Activated B cell treated with CpG ODN at 0.5 μM for 24 hours (primary cell): Measurements from ENCODE around the gene WNT11. TPM values are rescaled to one million over a fixed set of nuclear protein-coding genes. Genes with fewer than 3 reads are reported as not detected.

Experiments
- ATAC-seq: fragments of 200-7000 bp; cut with Tn5 transposase; one replicate; pipeline ENCODE4 v1.10.0; 2021; ENCODE audit warnings: low read depth, mild to moderate bottlenecking, moderate library complexity
- CTCF ChIA-PET: fragments of 350-600 bp; sonication (Branson Sonifier 250); formaldehyde crosslinking; loops from one replicate; lab custom pipeline; 2021; ENCODE audit warnings: antibody characterized with exemption; lab: Charles Lee
- POLR2A ChIA-PET: fragments of 350-600 bp; sonication (Branson Sonifier 250); formaldehyde crosslinking; loops from one replicate; lab custom pipeline; 2021; ENCODE audit warnings: antibody characterized with exemption; lab: Charles Lee
- DNase-seq: peaks from one replicate; pipeline ENCODE4 v3.0.0; 2022
- H3K27ac Mint-ChIP-seq: one replicate; pipeline ENCODE4 v1.8.0; 2020; ENCODE audit warnings: mixed read lengths
- H3K27me3 Mint-ChIP-seq: one replicate; pipeline ENCODE4 v1.8.0; 2021; ENCODE audit warnings: mixed read lengths
- H3K36me3 Mint-ChIP-seq: one replicate; pipeline ENCODE4 v1.8.0; 2021; ENCODE audit warnings: low read depth, mixed read lengths
- H3K4me1 Mint-ChIP-seq: one replicate; pipeline ENCODE4 v1.8.0; 2021; ENCODE audit warnings: mixed read lengths
- H3K4me3 Mint-ChIP-seq: one replicate; pipeline ENCODE4 v1.8.0; 2020; ENCODE audit warnings: mild to moderate bottlenecking, mixed read lengths
- H3K9me3 Mint-ChIP-seq: one replicate; pipeline ENCODE4 v1.8.0; 2020; ENCODE audit warnings: mixed read lengths
- intact Hi-C: fragments of 100-400 bp; cut with micrococcal nuclease; formaldehyde crosslinking; loops from one replicate; pipeline ENCODE4 v1.15.1; 2024
- total RNA-seq: library from RNA; stranded (reverse); gene quantifications from 2 replicates; pipeline ENCODE4 v1.2.3, GENCODE V29; 2022
- TF ChIP-seq, protein P1 (sequence below): fragments of 200-600 bp; IDR thresholded peaks from one replicate; pipeline ENCODE4 v1.8.0; 2022; ENCODE audit warnings: antibody characterized with exemption, mild to moderate bottlenecking

The WNT11 gene
- total RNA-seq, 1 donor from 2014 or later: 0.16 TPM

DNA sequence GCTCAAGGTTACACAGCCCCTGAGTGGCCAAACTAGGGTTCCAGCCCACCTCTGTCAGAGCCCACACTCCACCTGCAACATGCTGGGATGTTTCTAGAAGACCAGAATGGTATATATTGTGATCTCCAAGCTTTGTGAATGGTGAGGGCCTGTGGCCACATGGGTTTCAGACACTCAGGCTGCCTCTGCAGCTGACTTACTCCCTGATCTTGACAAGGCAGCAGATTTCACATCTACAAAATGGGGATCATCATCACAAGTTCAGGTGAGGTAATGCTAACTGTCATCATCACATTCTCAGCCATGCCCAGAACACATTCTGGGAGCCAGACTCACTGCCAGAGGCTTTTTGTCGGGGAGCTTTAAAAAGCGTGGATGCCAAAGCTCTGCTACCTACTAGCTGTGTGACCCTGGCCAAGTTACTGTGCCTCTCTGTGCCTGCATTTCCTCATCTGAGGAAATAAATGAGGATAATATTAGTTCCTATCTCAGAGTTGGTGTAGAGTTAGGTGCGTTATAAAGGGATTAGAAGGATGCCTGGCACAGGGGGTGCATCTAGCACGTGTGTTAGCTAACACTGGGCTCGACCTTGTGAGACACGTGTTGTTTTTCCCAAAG lies 24.9 kb upstream of the WNT11 start:
- TF ChIP-seq, protein P1, sequence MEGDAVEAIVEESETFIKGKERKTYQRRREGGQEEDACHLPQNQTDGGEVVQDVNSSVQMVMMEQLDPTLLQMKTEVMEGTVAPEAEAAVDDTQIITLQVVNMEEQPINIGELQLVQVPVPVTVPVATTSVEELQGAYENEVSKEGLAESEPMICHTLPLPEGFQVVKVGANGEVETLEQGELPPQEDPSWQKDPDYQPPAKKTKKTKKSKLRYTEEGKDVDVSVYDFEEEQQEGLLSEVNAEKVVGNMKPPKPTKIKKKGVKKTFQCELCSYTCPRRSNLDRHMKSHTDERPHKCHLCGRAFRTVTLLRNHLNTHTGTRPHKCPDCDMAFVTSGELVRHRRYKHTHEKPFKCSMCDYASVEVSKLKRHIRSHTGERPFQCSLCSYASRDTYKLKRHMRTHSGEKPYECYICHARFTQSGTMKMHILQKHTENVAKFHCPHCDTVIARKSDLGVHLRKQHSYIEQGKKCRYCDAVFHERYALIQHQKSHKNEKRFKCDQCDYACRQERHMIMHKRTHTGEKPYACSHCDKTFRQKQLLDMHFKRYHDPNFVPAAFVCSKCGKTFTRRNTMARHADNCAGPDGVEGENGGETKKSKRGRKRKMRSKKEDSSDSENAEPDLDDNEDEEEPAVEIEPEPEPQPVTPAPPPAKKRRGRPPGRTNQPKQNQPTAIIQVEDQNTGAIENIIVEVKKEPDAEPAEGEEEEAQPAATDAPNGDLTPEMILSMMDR: no peak

GRCh38 chr11:76230392-76230791 lies 24.1 kb upstream of the WNT11 start:
- Mint-ChIP-seq H3K4me3 (no peak overlapping the region), H3K9me3 (no peaks in the 10 kb centered on the region), H3K36me3 (peaks cover 5% of the 10 kb centered on the region), H3K27me3 (peaks cover 3% of the 10 kb centered on the region), H3K27ac (no peak overlapping the region), H3K4me1 (peaks cover 20% of the 10 kb centered on the region)
- intact Hi-C loops: loop anchor here (10.0 kb wide), 1 partner anchor 336 kb away; no protein-coding TSS in a partner anchor
- TF ChIP-seq, protein P1: no peak
- ChIA-PET CTCF (interaction anchor here (2.2 kb wide), 1 partner anchor 21 kb away, joined by 8 read pairs; no protein-coding TSS in a partner anchor), POLR2A (no interaction called here)
- ATAC-seq (no peak), DNase-seq (no peak)

More for the DNA sequence above, 24.9 kb upstream of the WNT11 start:
- peaks cover 6% of the 10 kb centered on the region for H3K27me3 Mint-ChIP-seq
- ChIA-PET CTCF (interaction anchor here (2.2 kb wide), 1 partner anchor 22 kb away, joined by 8 read pairs; no protein-coding TSS in a partner anchor), POLR2A (no interaction called here)
- no peak for ATAC-seq
- no peak overlapping the region for H3K27ac Mint-ChIP-seq
- no peaks in the 10 kb centered on the region for H3K9me3 Mint-ChIP-seq
- H3K36me3 Mint-ChIP-seq: peaks cover 14% of the 10 kb centered on the region
- peaks cover 28% of the 10 kb centered on the region for H3K4me1 Mint-ChIP-seq
- no peak for DNase-seq
- intact Hi-C loops: loop anchor here (10.0 kb wide), 1 partner anchor 336 kb away; no protein-coding TSS in a partner anchor
- no peak overlapping the region for H3K4me3 Mint-ChIP-seq

DNA sequence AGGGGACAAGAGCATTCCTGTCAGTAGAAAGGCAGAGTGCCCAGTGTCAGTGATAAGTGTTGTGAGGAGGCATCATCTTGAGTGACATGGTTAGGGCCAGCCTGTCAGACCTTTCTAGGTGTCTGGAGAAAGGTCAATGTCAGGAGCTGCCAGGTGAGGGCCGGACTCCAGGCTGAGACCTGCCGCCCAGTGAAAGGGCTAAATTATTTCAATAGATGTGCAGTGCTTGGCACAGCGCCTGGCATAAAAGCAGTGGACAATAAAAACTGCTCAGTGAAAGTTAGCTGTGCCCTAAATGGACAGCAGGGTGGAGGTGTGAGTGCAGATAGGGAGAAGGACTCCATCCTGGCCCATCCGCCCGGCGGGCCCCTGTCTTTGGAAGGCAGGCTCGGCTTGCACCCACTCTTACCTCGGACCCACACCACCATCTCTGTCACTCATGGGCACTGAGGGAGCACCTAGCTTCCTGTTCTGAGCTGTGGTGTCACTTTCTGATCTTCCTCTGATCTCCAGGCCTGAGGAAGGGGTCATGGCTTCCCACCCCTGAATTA lies 23.5 kb upstream of the WNT11 start:
- POLR2A ChIA-PET: no interaction called here

GRCh38 chr11:76228875-76229149 lies 22.5 kb upstream of the WNT11 start:
- Mint-ChIP-seq H3K27me3 (no peaks in the 10 kb centered on the region), H3K36me3 (no peaks in the 10 kb centered on the region), H3K27ac (no peak overlapping the region), H3K4me3 (no peak overlapping the region), H3K9me3 (no peaks in the 10 kb centered on the region), H3K4me1 (peaks cover 8% of the 10 kb centered on the region)
- intact Hi-C loops: no loop called here
- TF ChIP-seq, protein P1: no peak
- CTCF ChIA-PET: no interaction called here
- POLR2A ChIA-PET: no interaction called here
- ATAC-seq (no peak), DNase-seq (no peak)

More for the DNA sequence above, 23.5 kb upstream of the WNT11 start:
- DNase-seq (no peak), ATAC-seq (no peak)
- CTCF ChIA-PET: no interaction called here
- Mint-ChIP-seq H3K4me1 (peaks cover 17% of the 10 kb centered on the region), H3K9me3 (no peaks in the 10 kb centered on the region), H3K27ac (no peak overlapping the region), H3K27me3 (no peaks in the 10 kb centered on the region), H3K4me3 (no peak overlapping the region), H3K36me3 (no peaks in the 10 kb centered on the region)
- TF ChIP-seq, protein P1: no peak
- intact Hi-C loops: loop anchor here (10.0 kb wide), 1 partner anchor 335 kb away; no protein-coding TSS in a partner anchor

DNA sequence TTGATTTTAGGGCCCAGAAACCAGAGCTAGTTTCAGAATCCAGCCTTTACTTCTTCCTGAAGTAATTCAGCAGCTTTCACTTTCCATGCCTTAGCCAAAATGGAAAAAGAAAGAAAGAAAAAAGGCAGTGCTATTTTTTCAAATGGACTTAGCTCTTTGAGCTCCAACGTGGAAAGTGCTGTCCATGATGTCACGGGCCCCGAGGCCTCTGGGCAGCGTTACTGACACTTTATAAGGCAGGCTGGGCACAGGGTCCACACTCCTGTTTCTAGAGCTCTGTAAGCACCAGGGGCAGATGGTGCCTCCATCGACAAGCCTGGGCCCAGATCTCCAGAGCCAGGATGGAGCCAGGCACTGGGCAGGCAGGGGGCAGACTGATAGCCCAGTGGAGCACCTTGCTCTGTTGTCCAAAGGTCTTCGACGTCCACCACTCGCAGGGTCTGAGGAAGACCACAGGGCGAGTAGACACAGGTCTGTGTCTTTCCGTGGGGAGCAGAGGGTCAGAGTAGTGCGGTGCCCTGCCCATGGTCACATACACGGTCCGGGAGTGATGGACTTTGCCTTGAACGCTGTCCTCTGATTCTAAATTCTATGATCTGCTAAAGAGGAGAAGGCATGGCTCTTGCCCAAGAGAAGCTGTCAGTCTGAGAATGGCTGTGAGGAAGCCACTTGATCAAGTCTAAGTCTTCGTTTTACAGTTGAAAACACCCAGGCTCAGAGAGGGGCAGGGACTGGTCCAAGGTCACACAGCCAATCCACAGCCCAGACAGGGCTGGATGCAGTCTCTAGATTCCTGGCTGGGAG lies 22.0 kb upstream of the WNT11 start:
- intact Hi-C loops: no loop called here
- H3K4me3 Mint-ChIP-seq: no peak overlapping the region
- POLR2A ChIA-PET: interaction anchor here (0.6 kb wide), 1 partner anchor 653 kb away, joined by 4 read pairs; no protein-coding TSS in a partner anchor
- CTCF ChIA-PET: no interaction called here
- TF ChIP-seq, protein P1: no peak
- peaks cover 5% of the 10 kb centered on the region for H3K4me1 Mint-ChIP-seq
- H3K27me3 Mint-ChIP-seq: no peaks in the 10 kb centered on the region
- no peaks in the 10 kb centered on the region for H3K36me3 Mint-ChIP-seq
- ATAC-seq (no peak), DNase-seq (no peak)
- H3K27ac Mint-ChIP-seq: no peak overlapping the region
- no peaks in the 10 kb centered on the region for H3K9me3 Mint-ChIP-seq
